GM12872 (cell line): ENCODE measurements around the gene AIG1.

ENCODE experiments used
- CTCF ChIP-seq: IDR thresholded peaks from 3 replicates; pipeline ENCODE4 v1.5.1; 2011; ENCODE audit warnings: low read depth, mild to moderate bottlenecking, low read length, moderate library complexity; ENCODE audit not compliant: insufficient read depth

Gene AIG1

GRCh38 chr6:143204045-143204444, 143.4 kb downstream of the AIG1 start:
- TF ChIP-seq CTCF = no peak

GRCh38 chr6:143205131-143205535, 144.4 kb downstream of the AIG1 start:
- TF ChIP-seq CTCF = no peak

- TF ChIP-seq CTCF = no peak
Measured at GRCh38 chr6:143205585-143205984, 144.9 kb downstream of the AIG1 start.

- TF ChIP-seq CTCF = no peak
Measured at GRCh38 chr6:143205991-143206390, 145.3 kb downstream of the AIG1 start.

GRCh38 chr6:143206550-143206949, 145.9 kb downstream of the AIG1 start:
- TF ChIP-seq CTCF = no peak

- no peak for TF ChIP-seq CTCF
Measured at GRCh38 chr6:143210420-143210819, 149.7 kb downstream of the AIG1 start.

- TF ChIP-seq CTCF = no peak
Measured at GRCh38 chr6:143213859-143214376, 153.2 kb downstream of the AIG1 start.

- no peak for TF ChIP-seq CTCF
Measured at GRCh38 chr6:143215363-143215762, 154.7 kb downstream of the AIG1 start.
